Hair follicle dermal papilla cell (primary cell): ENCODE measurements around the gene TSPAN11. TPM values are rescaled to one million over a fixed set of nuclear protein-coding genes. Genes with fewer than 3 reads are reported as not detected.

ENCODE experiments used
- total RNA-seq: library from RNA; depleted of rRNA; stranded (reverse); fragments of >200 nt; gene quantifications from 2 replicates; pipeline ENCODE4 v1.2.3, GENCODE V29; 2012

TSPAN11 gene
- total RNA-seq = 0.36 and 1.3 TPM in 2 replicates

DNA sequence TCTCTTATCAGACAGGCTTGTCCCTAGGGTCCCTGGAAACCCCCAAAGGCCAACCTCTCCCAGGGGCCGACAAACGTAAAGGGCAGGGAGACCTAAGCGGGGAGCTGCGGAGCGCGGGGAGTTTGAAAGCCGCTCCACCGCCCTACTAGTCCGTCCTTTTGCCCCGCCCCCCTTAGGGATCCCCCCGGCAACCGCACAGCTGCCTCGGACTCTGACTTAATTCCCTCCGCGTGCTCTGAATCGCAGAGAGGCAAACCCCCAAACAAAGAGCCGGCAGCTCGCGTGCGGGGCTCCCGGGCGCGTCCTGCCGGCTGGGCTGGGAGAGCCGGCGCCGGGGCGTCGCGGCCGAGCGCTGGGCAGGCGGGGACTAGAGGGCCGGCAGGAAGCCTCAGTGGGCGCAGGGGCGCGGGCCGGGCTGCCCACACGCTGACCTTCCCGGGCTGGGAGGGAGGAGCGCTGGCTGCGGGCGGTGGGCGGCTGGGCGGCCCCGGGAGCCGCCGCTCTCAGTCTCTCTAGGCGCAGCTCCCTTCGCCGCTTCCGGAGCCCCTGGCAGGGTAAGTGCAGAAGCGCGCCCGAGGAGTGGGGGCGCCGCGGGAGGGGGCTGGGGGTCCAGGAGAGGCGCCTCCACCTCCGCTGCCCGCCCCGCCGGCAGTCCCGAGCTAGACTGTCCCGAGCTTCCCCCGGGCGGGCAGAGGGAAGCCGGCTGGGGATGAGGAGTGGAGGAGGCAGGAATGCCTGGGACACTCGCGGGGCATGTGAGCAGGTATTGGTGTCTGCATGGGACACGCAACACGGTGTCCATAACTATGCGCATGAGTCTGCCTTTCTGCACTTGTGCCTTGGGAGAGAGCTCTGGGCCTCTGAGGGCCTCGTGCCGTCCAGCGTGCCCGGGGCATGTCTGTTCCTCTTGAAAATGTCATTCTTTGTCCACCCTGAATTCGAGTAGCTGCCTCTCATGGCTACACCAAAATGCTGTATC, at the start of gene TSPAN11:
Gene TSPAN11 (plus strand): TSS at position 506 of the 979 bp plus-strand sequence. CDS start 27,244 bp downstream, outside the sequence.

Other genes with a start within 250 kb of the TSPAN11 start
- 21.3 and 23.2 TPM in 2 replicates for gene IPO8, start 230.9 kb upstream of the TSPAN11 start, total RNA-seq
- 25.0 and 26.9 TPM in 2 replicates for gene CAPRIN2, start 171.8 kb upstream of the TSPAN11 start, total RNA-seq
- gene DDX11, start 147.1 kb downstream of the TSPAN11 start, total RNA-seq = 3.3 and 12.3 TPM in 2 replicates